HG03571 (cell line): ENCODE measurements around the gene DNMT1.

Experiments used
- ATAC-seq: cut with Tn5 transposase; IDR thresholded peaks from one replicate; pipeline ENCODE4 v1.9.1; 2021; ENCODE audit not compliant: unreplicated experiment

DNMT1 gene

GRCh38 chr19:10142701-10143375 lies 51.9 kb downstream of the DNMT1 start:
- ATAC-seq: no peak

DNA sequence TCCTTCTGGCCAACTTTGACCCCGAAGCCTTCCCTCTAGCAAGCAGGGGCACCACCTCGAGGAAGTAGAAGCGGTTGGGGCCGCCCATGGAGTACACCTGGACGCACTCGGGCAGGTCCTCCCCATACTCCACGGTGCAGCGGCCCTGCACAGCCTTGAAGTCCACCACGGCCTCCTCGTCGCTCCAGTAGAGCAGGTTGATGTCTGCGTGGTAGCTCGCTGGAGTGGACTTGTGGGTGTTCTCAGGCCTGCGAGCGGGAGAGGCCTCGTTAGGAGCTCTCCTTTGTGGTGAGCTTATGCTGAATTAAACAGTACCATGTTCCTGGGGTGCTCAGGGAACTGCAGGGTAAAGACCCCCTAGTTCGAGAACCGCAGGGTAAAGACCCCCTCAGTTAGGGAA lies 52.8 kb downstream of the DNMT1 start:
- no peak for ATAC-seq

DNA sequence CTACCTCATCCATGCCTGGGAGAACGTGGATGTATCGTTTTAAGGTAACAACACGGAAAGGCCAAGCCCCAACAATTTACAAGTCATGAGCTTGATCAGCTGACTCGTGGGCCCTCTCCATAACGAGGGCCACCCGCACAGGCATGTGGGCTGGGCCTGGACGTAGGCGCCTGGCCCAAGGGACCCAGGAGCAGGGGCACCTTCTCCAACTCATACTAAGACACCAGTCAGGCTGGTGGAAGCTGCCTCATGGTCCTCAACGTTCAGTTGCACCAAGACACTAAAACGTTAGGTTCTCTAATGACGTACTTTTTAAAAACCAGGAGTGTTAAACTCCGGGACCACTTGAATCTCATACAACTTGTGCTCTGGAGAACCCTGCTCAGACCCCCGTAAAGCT lies 53.3 kb downstream of the DNMT1 start:
- no peak for ATAC-seq

GRCh38 chr19:10139952-10140351 lies 54.8 kb downstream of the DNMT1 start:
- no peak for ATAC-seq

GRCh38 chr19:10138879-10139795 lies 55.6 kb downstream of the DNMT1 start:
- no peak for ATAC-seq

DNA sequence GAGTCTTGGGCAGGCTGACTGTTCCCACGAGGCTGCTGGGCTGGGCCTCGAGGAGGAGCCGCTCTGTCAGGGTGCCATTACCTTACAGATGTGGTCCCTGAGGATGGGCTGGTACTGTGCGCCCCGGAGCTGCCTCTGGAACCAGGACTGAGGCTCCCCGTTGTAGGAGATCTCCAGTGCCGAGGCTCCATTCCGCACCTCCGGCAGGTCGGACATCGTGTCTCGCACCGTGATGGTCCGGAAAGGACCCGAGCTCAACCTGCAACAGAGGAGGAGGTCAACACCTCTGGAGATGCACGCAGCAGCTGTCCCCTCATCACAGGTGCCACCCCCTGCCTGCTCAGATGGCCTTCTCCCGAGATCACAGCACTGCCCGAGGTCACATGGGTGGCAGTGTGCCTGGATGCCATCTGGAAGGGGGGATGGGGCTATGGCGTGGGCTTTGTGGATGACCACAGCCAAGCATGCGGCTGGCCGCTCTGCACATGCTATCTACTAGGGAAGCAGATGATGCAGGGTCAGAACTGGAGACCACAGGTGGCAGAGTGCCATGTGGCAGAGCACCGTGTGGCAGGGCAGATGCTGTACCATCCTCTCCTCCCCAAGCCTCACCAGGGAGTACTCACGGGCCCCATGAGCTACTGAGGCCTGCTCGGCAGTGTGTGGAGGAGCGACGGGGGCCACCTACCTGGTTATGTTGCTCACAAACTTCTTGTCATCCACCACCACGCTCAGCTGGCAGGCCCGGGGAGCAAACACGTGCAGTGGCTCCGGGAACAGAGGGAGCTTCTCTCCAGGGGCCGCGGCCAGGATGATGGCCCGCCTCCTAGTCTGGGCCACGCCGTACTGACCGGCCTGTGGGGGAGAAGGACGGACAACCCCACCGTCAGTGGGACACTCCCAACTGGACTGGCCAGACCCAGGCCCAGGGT lies 56.7 kb downstream of the DNMT1 start:
- no peak for ATAC-seq

GRCh38 chr19:10136936-10137335 lies 57.8 kb downstream of the DNMT1 start:
- ATAC-seq: no peak

DNA sequence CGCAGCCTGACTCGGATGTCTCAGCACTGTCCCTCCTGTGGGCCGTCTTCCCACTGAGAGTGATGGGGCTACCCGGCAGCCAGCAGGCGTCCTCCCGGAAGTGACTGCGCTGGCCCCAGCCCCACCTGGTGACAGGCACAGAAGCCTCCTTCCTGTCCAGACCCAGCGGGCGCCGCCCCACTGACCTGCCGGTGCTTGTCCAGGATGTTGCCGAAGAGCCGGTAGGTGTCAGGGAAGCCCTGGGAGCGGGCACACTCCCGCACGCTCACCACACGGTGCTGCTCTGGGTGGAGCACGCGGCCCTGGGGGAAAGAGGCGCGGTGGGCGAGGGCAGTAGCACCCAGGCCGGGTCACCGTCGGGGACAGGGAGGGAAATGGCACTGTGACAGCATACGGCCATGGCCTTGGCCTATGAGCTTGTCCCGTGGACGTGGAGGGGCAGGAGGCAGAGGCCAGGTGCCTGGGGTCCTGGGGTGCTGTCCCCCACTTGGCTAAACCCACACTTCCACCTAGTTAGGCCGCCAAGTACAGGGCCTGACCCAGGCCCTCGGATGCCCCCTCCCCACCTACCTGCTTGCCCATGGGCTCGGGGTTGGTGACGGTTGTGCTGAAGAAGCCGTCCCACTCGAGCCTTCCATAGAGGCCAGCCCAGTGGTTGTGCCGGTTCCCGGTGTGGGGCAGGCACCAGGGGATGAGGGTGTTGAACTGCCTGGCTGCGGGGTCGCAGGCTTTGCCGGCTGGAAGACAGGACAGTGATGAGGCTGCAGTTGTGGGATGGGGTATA lies 59.0 kb downstream of the DNMT1 start:
- ATAC-seq: no peak

- no peak for ATAC-seq
Measured at GRCh38 chr19:10134040-10134439, 60.7 kb downstream of the DNMT1 start.

GRCh38 chr19:10133596-10133995 lies 61.2 kb downstream of the DNMT1 start:
- no peak for ATAC-seq

- no peak for ATAC-seq
Measured at GRCh38 chr19:10132905-10133304, 61.8 kb downstream of the DNMT1 start.

- no peak for ATAC-seq
Measured at GRCh38 chr19:10126213-10126639, 68.5 kb downstream of the DNMT1 start.

- no peak for ATAC-seq
Measured at GRCh38 chr19:10124429-10124828, 70.3 kb downstream of the DNMT1 start.

DNA sequence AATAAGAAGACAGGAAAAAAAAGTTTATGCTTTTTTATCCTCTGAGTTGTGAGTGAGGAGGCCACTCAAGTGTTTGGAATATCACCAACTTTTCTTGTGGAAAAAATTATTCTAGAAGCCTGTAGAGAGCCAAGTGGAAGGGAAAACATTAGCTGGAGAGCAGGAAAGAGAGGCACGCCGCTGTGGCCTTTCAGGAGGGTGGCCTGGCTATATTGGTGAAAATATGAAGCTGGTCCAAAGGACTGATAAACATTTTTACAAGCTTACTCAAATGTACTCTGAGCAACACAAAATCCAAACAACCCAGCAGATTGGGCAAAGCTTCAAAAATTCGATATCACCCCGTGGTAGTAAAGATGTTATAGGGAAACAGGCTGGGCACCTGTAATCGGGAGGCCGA lies 72.7 kb downstream of the DNMT1 start:
- ATAC-seq: no peak

GRCh38 chr19:10120538-10121189 lies 74.1 kb downstream of the DNMT1 start:
- ATAC-seq: no peak

- ATAC-seq: no peak
Measured at GRCh38 chr19:10118960-10119359, 75.8 kb downstream of the DNMT1 start.

DNA sequence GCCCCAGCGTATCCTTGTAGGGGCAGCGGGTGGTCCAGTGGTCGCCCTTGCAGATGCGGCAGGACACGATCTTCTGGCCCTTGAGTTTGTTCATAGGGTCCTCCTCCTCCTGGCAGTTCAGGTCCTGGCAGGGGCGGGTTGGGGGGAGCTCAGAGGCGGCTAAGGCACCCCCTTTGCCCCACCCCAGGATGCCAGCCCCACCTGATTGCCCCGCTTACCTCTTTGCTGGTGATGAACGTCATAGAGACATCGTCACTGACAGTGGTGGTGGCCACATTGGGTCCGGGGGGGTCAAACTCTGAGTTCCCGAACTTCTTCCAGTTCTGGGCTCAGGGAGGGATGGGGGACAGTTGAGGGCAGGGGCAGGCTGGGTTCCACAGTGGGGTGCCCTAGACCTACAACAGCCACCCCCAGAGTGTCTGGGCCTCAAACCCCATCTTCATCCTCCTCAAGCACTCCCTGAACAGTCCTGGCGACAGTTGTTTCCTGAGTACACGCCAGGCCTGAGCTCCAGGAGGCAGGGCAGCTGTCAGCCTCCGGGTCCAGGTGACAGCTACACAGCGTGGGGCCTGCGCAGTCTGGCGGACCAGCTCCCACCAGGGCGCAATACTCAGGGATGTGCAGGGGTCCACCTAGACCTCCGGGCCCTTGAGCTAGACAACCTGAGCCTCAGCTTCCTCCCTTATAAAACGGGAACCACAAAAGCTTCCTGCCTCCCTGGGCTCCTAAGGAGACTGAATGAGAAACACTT lies 77.7 kb downstream of the DNMT1 start:
- ATAC-seq: no peak

DNA sequence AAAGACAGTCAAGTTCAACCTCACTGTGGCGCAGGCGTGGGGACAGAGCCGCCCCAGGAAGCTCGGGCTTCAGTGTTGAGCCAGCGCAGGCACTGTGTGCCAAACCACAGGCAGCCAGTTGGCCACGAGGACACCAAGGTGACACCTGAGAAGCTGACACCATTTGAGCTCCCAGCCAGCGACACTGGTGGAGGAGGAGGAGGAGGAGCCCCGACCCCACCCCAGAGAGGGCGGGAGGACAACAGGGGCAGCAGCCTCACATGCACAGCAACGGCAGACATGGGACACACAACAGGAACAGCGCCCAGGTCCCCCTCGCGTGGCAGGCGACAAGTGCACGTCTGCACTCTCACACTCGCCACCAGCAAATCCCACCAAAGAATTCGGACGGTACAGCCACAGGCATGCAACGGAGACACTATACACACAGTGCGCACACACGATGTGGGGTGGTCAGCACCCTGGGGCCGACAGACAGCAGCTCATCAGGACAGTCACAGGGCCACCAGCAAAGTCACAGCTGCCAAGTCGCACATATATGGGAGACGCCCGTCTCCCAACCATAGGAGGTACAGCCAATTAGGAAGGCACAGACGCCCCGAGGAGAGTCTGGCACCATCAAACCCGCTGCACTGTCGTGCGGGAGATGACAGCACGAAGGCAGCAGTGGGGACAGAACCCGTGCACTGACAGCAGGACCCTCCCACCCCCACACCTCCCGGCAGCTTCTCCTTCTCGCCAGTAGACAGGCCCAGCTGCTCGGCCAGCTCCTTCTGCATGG lies 78.5 kb downstream of the DNMT1 start:
- no peak for ATAC-seq
